HEK293T (cell line): Measurements from ENCODE around the gene LANCL2.
"Not testable (repeated sequence)": the region's sequence is repeated elsewhere in the genome, so short reads cannot be mapped to it uniquely, and the experiment has no call there.

Experiments
- CTCF ChIA-PET: fragments of 350-600 bp; formaldehyde crosslinking; extraction: SDS; loops from one replicate; lab custom pipeline; 2021; ENCODE audit warnings: antibody characterized with exemption, inconsistent platforms; lab: Yijun Ruan, JAX
- POLR2A ChIA-PET: fragments of 350-600 bp; formaldehyde crosslinking; extraction: SDS; loops from one replicate; lab custom pipeline; 2020; ENCODE audit warnings: antibody characterized with exemption, inconsistent platforms; lab: Yijun Ruan, JAX
- DNase-seq: peaks from one replicate; pipeline ENCODE4 v3.0.0; 2012; ENCODE audit warnings: mixed read lengths; ENCODE audit errors: extremely low spot score
- ARNT ChIP-seq: fragments of 450-650 bp; IDR thresholded peaks from 2 replicates; pipeline ENCODE4 v1.6.1; 2017; ENCODE audit warnings: mild to moderate bottlenecking
- BHLHE40 ChIP-seq: fragments of 450-650 bp; IDR thresholded peaks from 2 replicates; pipeline ENCODE4 v1.6.1; 2016; ENCODE audit warnings: mild to moderate bottlenecking, moderate library complexity, borderline replicate concordance
- CTBP1 ChIP-seq: fragments of 450-650 bp; IDR thresholded peaks from 2 replicates; pipeline ENCODE4 v1.6.1; 2016; ENCODE audit warnings: borderline replicate concordance
- ELF4 ChIP-seq: fragments of 450-650 bp; IDR thresholded peaks from 2 replicates; pipeline ENCODE4 v1.6.1; 2017; ENCODE audit warnings: antibody characterized with exemption
- FOXA1 ChIP-seq: fragments of 450-650 bp; IDR thresholded peaks from 2 replicates; pipeline ENCODE4 v1.6.1; 2016; ENCODE audit warnings: mild to moderate bottlenecking
- FOXK2 ChIP-seq: fragments of 450-650 bp; IDR thresholded peaks from 2 replicates; pipeline ENCODE4 v1.6.1; 2016; ENCODE audit warnings: mild to moderate bottlenecking
- FOXM1 ChIP-seq: fragments of 450-650 bp; IDR thresholded peaks from 2 replicates; pipeline ENCODE4 v1.6.1; 2017; ENCODE audit warnings: mild to moderate bottlenecking, borderline replicate concordance
- HDGF ChIP-seq: fragments of 450-650 bp; IDR thresholded peaks from 2 replicates; pipeline ENCODE4 v1.6.1; 2017; ENCODE audit warnings: antibody characterized with exemption, borderline replicate concordance
- L3MBTL2 ChIP-seq: fragments of 450-650 bp; conservative IDR thresholded peaks from 2 replicates; pipeline ENCODE4 v1.6.1; 2016; ENCODE audit warnings: mild to moderate bottlenecking
- LEF1 ChIP-seq: fragments of 450-650 bp; IDR thresholded peaks from 2 replicates; pipeline ENCODE4 v1.6.1; 2017; ENCODE audit warnings: mild to moderate bottlenecking, borderline replicate concordance
- NFRKB ChIP-seq: fragments of 450-650 bp; IDR thresholded peaks from 2 replicates; pipeline ENCODE4 v1.6.1; 2016; ENCODE audit warnings: mild to moderate bottlenecking, moderate library complexity
- SP1 ChIP-seq: fragments of 450-650 bp; IDR thresholded peaks from 2 replicates; pipeline ENCODE4 v1.6.1; 2017
- SUZ12 ChIP-seq: fragments of 450-650 bp; IDR thresholded peaks from 2 replicates; pipeline ENCODE4 v1.6.1; 2016; ENCODE audit warnings: mild to moderate bottlenecking
- TARDBP ChIP-seq: fragments of 450-650 bp; IDR thresholded peaks from 2 replicates; pipeline ENCODE4 v1.6.1; 2016
- ZNF384 ChIP-seq: fragments of 450-650 bp; IDR thresholded peaks from 2 replicates; pipeline ENCODE4 v1.6.1; 2016
- TF ChIP-seq, protein P1 (sequence below): fragments of 450-650 bp; IDR thresholded peaks from 2 replicates; pipeline ENCODE4 v1.6.1; 2016

Gene LANCL2

GRCh38 chr7:55386541-55386940 lies 21.4 kb downstream of the LANCL2 start:
- no peak for DNase-seq
- ChIA-PET POLR2A (no interaction called here), CTCF (no interaction called here)
- TF ChIP-seq CTBP1 (no peak), FOXK2 (no peak), ELF4 (no peak), L3MBTL2 (no peak), FOXA1 (no peak), TARDBP (no peak), BHLHE40 (no peak), ZNF384 (no peak), SUZ12 (no peak), FOXM1 (no peak), HDGF (no peak), ARNT (no peak), SP1 (no peak), NFRKB (no peak), LEF1 (no peak)
- TF ChIP-seq, protein P1, sequence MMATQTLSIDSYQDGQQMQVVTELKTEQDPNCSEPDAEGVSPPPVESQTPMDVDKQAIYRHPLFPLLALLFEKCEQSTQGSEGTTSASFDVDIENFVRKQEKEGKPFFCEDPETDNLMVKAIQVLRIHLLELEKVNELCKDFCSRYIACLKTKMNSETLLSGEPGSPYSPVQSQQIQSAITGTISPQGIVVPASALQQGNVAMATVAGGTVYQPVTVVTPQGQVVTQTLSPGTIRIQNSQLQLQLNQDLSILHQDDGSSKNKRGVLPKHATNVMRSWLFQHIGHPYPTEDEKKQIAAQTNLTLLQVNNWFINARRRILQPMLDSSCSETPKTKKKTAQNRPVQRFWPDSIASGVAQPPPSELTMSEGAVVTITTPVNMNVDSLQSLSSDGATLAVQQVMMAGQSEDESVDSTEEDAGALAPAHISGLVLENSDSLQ, result no peak

DNA sequence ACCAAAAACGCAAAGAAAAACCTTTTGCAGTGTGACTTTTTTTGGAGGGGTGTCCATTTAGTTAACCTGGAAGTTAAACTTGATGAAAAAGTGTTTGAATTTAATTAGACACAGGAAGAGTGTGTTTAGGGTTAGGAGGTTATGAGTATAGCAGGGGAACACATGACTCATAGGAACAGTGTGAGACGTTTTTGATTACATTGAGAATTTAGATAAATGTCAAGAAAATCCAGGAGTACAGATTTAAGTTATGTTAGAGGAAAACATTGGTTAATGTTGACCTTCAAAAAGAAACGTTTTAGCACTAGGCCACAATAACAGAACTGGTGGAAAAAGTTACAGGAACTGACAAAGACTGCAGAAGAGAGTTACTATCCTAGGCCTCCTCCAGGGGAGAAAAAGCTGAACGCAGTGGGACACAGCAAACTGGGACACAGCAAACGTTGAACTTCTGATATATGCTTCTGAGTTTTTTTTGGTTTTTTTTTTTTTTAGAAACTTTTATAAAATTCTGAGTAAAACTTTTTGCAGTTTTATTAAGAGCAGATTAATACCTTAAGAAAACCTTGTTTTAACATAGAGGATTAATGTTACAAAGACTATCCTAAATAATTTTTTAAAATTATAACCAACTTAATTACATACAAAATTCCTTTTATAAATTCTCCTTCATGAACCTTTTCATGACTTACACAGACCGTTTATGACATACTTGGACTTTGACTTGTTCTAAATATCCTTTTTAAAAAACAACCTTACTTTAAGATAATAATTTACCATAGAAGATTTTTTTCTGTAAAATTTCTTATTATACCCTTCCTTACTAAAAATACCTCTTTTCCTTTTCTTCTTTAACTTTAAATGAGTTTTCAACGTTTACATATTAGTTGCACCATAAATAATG lies 22.2 kb downstream of the LANCL2 start:
- ChIA-PET POLR2A (no interaction called here), CTCF (no interaction called here)
- no peak for DNase-seq
- TF ChIP-seq FOXA1 (no peak), NFRKB (no peak), ARNT (no peak), ELF4 (no peak), ZNF384 (no peak), HDGF (no peak), LEF1 (no peak), FOXK2 (no peak), CTBP1 (no peak), TARDBP (no peak), FOXM1 (no peak), SUZ12 (no peak), BHLHE40 (no peak), L3MBTL2 (no peak), SP1 (no peak)
- TF ChIP-seq, protein P1, result no peak

DNA sequence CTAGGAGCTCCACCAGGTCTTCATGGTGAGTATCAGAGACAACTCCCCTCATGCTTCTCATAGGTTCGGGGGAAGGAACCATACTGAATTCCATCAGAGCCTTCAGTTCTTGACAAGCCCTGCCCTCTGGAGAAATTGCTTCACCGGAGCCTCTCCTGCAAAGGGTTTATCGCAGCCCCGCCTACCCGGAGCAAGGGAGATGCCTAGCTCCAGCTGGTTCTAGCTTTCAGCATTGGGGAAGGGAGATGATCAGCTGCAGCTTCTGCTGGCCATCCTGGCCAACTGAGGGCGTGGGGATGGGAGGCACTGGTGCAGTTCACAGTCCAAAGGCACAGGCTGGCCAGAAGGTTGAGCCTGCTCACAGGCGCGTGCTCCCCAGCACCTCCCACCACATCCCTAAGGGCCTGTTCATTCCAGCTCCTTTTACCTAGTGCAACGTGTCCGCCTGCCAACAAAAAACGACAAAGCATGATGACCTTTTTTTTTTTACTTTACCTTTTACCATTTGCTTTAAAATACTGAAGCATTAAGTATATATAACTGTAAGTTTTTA lies 31.2 kb downstream of the LANCL2 start:
- ChIA-PET POLR2A (no interaction called here), CTCF (interaction anchor here (1.0 kb wide), 1 partner anchor 19 kb away, joined by 3 read pairs; no protein-coding TSS in a partner anchor)
- no peak for TF ChIP-seq SP1
- TF ChIP-seq HDGF, result no peak
- TF ChIP-seq FOXA1, result no peak
- TF ChIP-seq ELF4, result no peak
- TF ChIP-seq FOXK2, result no peak
- TF ChIP-seq TARDBP, result no peak
- TF ChIP-seq SUZ12, result no peak
- TF ChIP-seq, protein P1, result no peak
- TF ChIP-seq LEF1, result no peak
- no peak for TF ChIP-seq ZNF384
- no peak for TF ChIP-seq L3MBTL2
- no peak for TF ChIP-seq CTBP1
- no peak for TF ChIP-seq ARNT
- no peak for TF ChIP-seq BHLHE40
- no peak for TF ChIP-seq FOXM1
- DNase-seq, result no peak

GRCh38 chr7:55397617-55398016 lies 32.5 kb downstream of the LANCL2 start:
- TF ChIP-seq ZNF384, result no peak
- DNase-seq, result no peak
- CTCF ChIA-PET, result no interaction called here
- POLR2A ChIA-PET, result no interaction called here

DNA sequence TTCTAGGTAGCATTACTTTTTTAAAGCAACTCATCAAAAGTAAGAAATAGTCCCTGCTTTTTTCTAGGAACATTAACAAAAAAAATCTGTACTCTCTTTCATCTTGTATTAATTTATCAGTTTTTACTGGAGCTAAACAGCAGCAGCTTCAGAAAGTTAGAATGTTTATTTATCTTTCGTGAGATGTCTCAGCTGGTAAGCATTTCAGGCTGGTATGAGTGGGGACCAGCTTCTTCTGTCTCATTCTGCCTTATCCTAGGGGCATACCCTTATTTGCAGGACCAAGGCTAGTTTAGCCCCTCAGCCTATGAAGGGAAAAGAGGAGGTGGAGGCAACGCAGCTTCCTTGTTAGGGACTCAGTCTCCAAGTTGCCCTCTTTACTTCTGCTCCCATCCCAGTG lies 35.1 kb downstream of the LANCL2 start:
- CTCF ChIA-PET, result no interaction called here
- no peak for DNase-seq
- POLR2A ChIA-PET, result no interaction called here
- TF ChIP-seq ELF4 (no peak), TARDBP (no peak), HDGF (no peak), FOXK2 (no peak), L3MBTL2 (no peak), CTBP1 (no peak), SUZ12 (no peak)

GRCh38 chr7:55402506-55402905 lies 37.4 kb downstream of the LANCL2 start:
- CTCF ChIA-PET, result not testable (repeated sequence)

More at GRCh38 chr7:55402506-55402905, 37.4 kb downstream of the LANCL2 start:
- DNase-seq, POLR2A ChIA-PET: not testable (repeated sequence)
